GM19372 (cell line): Measurements from ENCODE around the gene CACNG6.

Experiments used
- ATAC-seq: cut with Tn5 transposase; IDR thresholded peaks from one replicate; pipeline ENCODE4 v1.9.1; 2021; ENCODE audit warnings: mild to moderate bottlenecking, low read depth, moderate library complexity; ENCODE audit not compliant: unreplicated experiment

CACNG6 gene

GRCh38 chr19:53966931-53967330 is 24.5 kb upstream of the CACNG6 start:
- no peak for ATAC-seq

GRCh38 chr19:53969366-53969765 is 22.1 kb upstream of the CACNG6 start:
- ATAC-seq = no peak

GRCh38 chr19:53971673-53972072 is 19.8 kb upstream of the CACNG6 start:
- ATAC-seq = no peak

GRCh38 chr19:53977429-53977990 is 13.9 kb upstream of the CACNG6 start:
- ATAC-seq = no peak

GRCh38 chr19:53977991-53978731 is 13.3 kb upstream of the CACNG6 start:
- ATAC-seq = no peak

GRCh38 chr19:53978975-53979801 is 12.2 kb upstream of the CACNG6 start:
- ATAC-seq = no peak

- no peak for ATAC-seq
These were observed 10.7 kb upstream of the CACNG6 start for GRCh38 chr19:53980539-53981375.

- ATAC-seq = no peak
These were observed 10.0 kb upstream of the CACNG6 start for GRCh38 chr19:53981376-53981951.

- ATAC-seq = no peak
These were observed 9.4 kb upstream of the CACNG6 start for GRCh38 chr19:53982001-53982451.

- ATAC-seq = no peak
These were observed 8.8 kb upstream of the CACNG6 start for GRCh38 chr19:53982611-53983010.

- ATAC-seq = no peak
These were observed 7.8 kb upstream of the CACNG6 start for GRCh38 chr19:53983457-53984289.

- no peak for ATAC-seq
These were observed 5.6 kb upstream of the CACNG6 start for GRCh38 chr19:53985863-53986262.

- ATAC-seq = no peak
These were observed 2.5 kb upstream of the CACNG6 start for GRCh38 chr19:53988981-53989380.

- no peak for ATAC-seq
These were observed 1.6 kb upstream of the CACNG6 start for GRCh38 chr19:53989600-53990533.

- no peak for ATAC-seq
These were observed 774 bp downstream of the CACNG6 start for GRCh38 chr19:53992211-53992610.

- no peak for ATAC-seq
These were observed 1.4 kb downstream of the CACNG6 start for GRCh38 chr19:53992815-53993214.

GRCh38 chr19:53993448-53993847 is 2.0 kb downstream of the CACNG6 start:
- no peak for ATAC-seq

GRCh38 chr19:53994811-53995210 is 3.4 kb downstream of the CACNG6 start:
- no peak for ATAC-seq
